ENCODE data around the gene LYPD3. TPM values are rescaled to one million over a fixed set of nuclear protein-coding genes. Genes with fewer than 3 reads are reported as not detected.

Gene LYPD3
- total RNA-seq, 4 donors from 2014 or later, result 185 to 612 (median 483) TPM

DNA sequence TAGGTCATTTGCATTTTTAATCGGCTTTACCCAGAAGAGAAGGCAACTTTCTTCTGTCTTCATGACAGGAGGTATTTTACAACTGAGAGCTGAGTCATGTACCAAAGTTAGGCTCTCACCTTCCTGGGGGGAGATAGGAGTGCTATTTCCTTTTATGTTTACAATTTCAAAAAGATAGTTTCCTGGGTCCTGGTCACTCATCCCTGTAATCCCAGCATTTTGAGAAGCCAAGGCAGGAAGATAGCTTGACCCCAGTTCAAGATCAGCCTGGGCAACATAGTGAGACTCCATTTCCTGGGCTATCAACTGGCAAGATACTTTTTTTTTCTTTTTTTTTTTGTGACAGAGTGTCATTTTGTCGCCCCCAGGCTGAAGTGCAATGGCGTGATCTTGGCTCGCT, 7.6 kb downstream of the LYPD3 start:
- TF ChIP-seq, protein P1, sequence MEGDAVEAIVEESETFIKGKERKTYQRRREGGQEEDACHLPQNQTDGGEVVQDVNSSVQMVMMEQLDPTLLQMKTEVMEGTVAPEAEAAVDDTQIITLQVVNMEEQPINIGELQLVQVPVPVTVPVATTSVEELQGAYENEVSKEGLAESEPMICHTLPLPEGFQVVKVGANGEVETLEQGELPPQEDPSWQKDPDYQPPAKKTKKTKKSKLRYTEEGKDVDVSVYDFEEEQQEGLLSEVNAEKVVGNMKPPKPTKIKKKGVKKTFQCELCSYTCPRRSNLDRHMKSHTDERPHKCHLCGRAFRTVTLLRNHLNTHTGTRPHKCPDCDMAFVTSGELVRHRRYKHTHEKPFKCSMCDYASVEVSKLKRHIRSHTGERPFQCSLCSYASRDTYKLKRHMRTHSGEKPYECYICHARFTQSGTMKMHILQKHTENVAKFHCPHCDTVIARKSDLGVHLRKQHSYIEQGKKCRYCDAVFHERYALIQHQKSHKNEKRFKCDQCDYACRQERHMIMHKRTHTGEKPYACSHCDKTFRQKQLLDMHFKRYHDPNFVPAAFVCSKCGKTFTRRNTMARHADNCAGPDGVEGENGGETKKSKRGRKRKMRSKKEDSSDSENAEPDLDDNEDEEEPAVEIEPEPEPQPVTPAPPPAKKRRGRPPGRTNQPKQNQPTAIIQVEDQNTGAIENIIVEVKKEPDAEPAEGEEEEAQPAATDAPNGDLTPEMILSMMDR (IDR thresholded peaks at IDR 0.05), result no peak
- TF ChIP-seq POLR2AphosphoS5 (IDR thresholded peaks at IDR 0.05) (no peak), POLR2A (IDR thresholded peaks at IDR 0.05) (no peak), EP300 (IDR thresholded peaks at IDR 0.05) (no peak)
- H3K9me3 ChIP-seq, result no peaks in the 10 kb centered on the region
- H3K4me3 ChIP-seq, result no peak overlapping the region
- peaks cover 22% of the 10 kb centered on the region for H3K4me1 ChIP-seq
- no peak overlapping the region for H3K27ac ChIP-seq
- peaks cover 9% of the 10 kb centered on the region for H3K36me3 ChIP-seq
- 74% methylated on average over 4 of the region's 4 CpGs for WGBS
- no peak for DNase-seq (ENCODE audit: low spot score in 2 of 2)
- H3K27me3 ChIP-seq, result no peaks in the 10 kb centered on the region

DNA sequence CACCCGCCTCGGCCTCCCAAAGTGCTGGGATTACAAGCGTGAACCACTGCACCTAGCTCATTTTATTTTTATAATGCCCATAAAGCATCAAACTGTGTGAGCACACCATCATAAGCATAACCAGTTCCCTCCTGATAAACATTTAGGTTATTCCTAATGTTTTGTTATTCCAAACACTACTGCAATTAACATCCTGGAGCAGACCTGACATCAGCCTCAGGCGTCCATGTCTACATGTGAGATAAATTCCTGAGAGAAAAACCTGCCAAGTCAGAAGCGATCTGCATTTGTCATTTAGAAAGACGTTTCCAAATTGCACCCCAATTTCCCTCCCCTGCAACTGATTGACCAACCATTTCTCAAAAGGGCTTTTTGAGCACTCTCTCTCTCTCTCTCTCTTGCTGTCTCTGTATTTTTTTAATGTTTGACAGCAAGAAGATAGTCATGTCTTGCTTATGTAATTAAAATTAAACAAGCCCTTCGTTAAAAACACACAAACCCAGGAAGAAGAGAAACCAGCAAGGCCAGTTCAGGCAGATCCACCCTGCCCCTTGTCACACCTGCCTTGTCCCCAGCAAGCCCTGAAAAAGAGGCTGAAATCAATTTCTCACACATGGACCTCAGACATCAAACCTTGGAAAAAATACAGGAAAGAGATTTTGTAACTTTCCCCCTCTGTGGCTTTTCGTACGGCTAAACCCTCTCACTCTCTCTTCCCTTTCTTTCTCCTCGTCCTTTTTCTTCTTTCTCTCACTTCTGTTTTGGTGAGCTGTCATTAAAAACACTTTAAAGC, 9.9 kb downstream of the LYPD3 start:
- TF ChIP-seq, protein P1 (IDR thresholded peaks at IDR 0.05), result no peak
- TF ChIP-seq EP300 (IDR thresholded peaks at IDR 0.05) (no peak), POLR2A (IDR thresholded peaks at IDR 0.05) (no peak), POLR2AphosphoS5 (IDR thresholded peaks at IDR 0.05) (no peak)
- Histone ChIP-seq H3K27ac (peak overlapping the region; percentile 34), H3K4me3 (no peak overlapping the region), H3K36me3 (no peaks in the 10 kb centered on the region), H3K9me3 (no peaks in the 10 kb centered on the region), H3K27me3 (no peaks in the 10 kb centered on the region), H3K4me1 (peaks cover 15% of the 10 kb centered on the region)
- DNase-seq (ENCODE audit: low spot score in 2 of 2), result no peak
- 37% methylated on average over 10 of the region's 10 CpGs for WGBS

DNA sequence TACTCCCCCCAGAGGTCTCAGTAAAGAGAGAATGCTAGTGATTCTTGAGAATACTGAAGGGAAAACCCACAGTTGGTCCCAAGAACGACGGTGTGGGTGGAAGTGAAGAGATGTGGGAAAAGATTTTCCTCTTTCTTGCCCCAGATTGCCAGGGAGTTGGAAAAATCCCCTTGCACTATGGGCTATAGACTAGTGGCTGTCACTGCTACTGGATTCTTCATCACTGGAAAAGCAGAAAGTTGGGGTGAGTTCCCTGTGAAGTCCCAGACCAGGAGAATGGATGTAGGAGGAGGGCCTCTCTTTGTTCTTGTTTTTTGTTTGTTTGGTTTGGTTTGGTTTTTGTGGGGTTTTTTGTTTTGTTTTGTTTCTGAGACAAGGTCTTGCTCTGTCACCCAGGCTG, 11.4 kb downstream of the LYPD3 start:
- WGBS, result 19% methylated on average over 2 of the region's 2 CpGs
- H3K36me3 ChIP-seq, result no peaks in the 10 kb centered on the region
- no peak overlapping the region for H3K4me3 ChIP-seq
- no peak for TF ChIP-seq POLR2A (IDR thresholded peaks at IDR 0.05)
- peaks cover 15% of the 10 kb centered on the region for H3K4me1 ChIP-seq
- no peak for DNase-seq (ENCODE audit: low spot score in 2 of 2)
- no peaks in the 10 kb centered on the region for H3K9me3 ChIP-seq
- no peak overlapping the region for H3K27ac ChIP-seq
- no peaks in the 10 kb centered on the region for H3K27me3 ChIP-seq

DNA sequence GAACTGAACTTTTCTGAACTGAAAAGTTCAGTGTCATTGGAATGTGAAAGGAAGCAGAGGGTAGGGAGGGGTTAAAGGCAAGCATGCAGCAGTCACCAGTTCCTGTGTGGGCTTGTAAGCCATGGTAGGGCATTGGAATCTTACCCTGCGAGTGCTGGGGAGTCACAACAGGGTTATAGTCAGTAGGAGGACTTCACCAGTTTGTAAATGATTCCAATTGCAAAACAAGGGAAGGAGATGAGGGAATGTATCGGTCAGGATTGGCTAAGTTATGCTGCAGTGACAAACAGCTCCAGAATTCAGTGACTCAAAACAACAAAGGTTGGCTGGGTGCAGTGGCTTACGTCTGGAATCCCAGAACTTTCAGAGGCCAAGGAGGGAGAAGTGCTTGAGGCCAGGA, 12.8 kb downstream of the LYPD3 start:
- no peak overlapping the region for H3K27ac ChIP-seq
- H3K9me3 ChIP-seq, result no peaks in the 10 kb centered on the region
- no peak overlapping the region for H3K4me3 ChIP-seq
- peaks cover 15% of the 10 kb centered on the region for H3K4me1 ChIP-seq
- no peak for TF ChIP-seq POLR2AphosphoS5 (IDR thresholded peaks at IDR 0.05)
- TF ChIP-seq, protein P1 (IDR thresholded peaks at IDR 0.05), result no peak
- no peak for TF ChIP-seq EP300 (IDR thresholded peaks at IDR 0.05)
- no peak for TF ChIP-seq POLR2A (IDR thresholded peaks at IDR 0.05)
- WGBS, result 49% methylated on average over 3 of the region's 3 CpGs
- H3K27me3 ChIP-seq, result no peaks in the 10 kb centered on the region
- no peak for DNase-seq (ENCODE audit: low spot score in 2 of 2)
- H3K36me3 ChIP-seq, result no peaks in the 10 kb centered on the region

DNA sequence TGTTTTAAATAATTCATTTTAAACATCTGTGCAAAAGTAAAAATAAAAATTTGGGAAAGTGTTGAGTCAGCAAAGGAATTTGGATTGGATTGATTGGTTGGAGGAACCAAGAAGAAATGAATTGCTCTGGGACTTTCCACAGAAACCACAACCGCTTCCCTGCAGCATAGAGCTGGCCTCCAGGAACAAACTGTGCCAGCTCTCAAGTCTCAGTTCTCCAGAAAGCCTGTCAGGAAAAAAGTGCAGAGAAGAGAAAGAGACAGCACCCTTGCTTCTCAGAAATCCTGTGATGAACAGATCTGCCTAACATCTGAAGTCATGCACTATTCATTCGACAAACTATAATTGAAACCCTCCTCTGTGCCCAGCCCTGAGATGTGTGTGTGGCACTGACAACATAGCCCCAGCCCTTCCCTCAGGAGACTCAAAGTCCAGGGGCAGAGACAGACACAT, 14.8 kb downstream of the LYPD3 start:
- WGBS, result 10% methylated on average over 2 of the region's 2 CpGs
- Histone ChIP-seq H3K36me3 (no peaks in the 10 kb centered on the region), H3K9me3 (no peaks in the 10 kb centered on the region), H3K4me3 (no peak overlapping the region), H3K4me1 (peaks cover 25% of the 10 kb centered on the region), H3K27ac (peak overlapping the region; percentile 29), H3K27me3 (no peaks in the 10 kb centered on the region)
- DNase-seq (ENCODE audit: low spot score in 2 of 2), result no peak
- no peak for TF ChIP-seq EP300 (IDR thresholded peaks at IDR 0.05)
- TF ChIP-seq, protein P1 (IDR thresholded peaks at IDR 0.05), result no peak
- no peak for TF ChIP-seq POLR2AphosphoS5 (IDR thresholded peaks at IDR 0.05)
- TF ChIP-seq POLR2A (IDR thresholded peaks at IDR 0.05), result no peak
